ENCODE data around the gene CHST3.

GRCh38 chr10:72024596-72024995 is 60.4 kb downstream of the CHST3 start:
- TF ChIP-seq, protein P1, sequence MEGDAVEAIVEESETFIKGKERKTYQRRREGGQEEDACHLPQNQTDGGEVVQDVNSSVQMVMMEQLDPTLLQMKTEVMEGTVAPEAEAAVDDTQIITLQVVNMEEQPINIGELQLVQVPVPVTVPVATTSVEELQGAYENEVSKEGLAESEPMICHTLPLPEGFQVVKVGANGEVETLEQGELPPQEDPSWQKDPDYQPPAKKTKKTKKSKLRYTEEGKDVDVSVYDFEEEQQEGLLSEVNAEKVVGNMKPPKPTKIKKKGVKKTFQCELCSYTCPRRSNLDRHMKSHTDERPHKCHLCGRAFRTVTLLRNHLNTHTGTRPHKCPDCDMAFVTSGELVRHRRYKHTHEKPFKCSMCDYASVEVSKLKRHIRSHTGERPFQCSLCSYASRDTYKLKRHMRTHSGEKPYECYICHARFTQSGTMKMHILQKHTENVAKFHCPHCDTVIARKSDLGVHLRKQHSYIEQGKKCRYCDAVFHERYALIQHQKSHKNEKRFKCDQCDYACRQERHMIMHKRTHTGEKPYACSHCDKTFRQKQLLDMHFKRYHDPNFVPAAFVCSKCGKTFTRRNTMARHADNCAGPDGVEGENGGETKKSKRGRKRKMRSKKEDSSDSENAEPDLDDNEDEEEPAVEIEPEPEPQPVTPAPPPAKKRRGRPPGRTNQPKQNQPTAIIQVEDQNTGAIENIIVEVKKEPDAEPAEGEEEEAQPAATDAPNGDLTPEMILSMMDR (conservative IDR thresholded peaks at IDR 0.05; ENCODE audit: low read depth, low read length): no peak
- no peak for TF ChIP-seq EZH2 (IDR thresholded peaks at IDR 0.05; ENCODE audit: borderline replicate concordance, low read depth, low read length, poor library complexity, severe bottlenecking)

Data from A673 (cell line).